HG02610 (cell line): ENCODE data around the gene RAPH1.
"Not testable (repeated sequence)": the region's sequence is repeated elsewhere in the genome, so short reads cannot be mapped to it uniquely, and the experiment has no call there.

ENCODE experiments used
- ATAC-seq: cut with Tn5 transposase; IDR thresholded peaks from one replicate; pipeline ENCODE4 v1.9.1; 2021; ENCODE audit warnings: mild to moderate bottlenecking, moderate library complexity; ENCODE audit not compliant: unreplicated experiment

The RAPH1 gene

GRCh38 chr2:203549406-203549805, 14.3 kb upstream of the RAPH1 start:
- no peak for ATAC-seq

- ATAC-seq: no peak
Observed at GRCh38 chr2:203548887-203549286, 13.8 kb upstream of the RAPH1 start.

GRCh38 chr2:203547356-203547755, 12.3 kb upstream of the RAPH1 start:
- no peak for ATAC-seq

GRCh38 chr2:203544402-203544801, 9.3 kb upstream of the RAPH1 start:
- no peak for ATAC-seq

- no peak for ATAC-seq
Observed at GRCh38 chr2:203543898-203544328, 8.8 kb upstream of the RAPH1 start.

GRCh38 chr2:203540598-203540997, 5.5 kb upstream of the RAPH1 start:
- not testable (repeated sequence) for ATAC-seq

GRCh38 chr2:203538237-203538636, 3.1 kb upstream of the RAPH1 start:
- not testable (repeated sequence) for ATAC-seq

- ATAC-seq: not testable (repeated sequence)
Observed at GRCh38 chr2:203536586-203536951, 1.5 kb upstream of the RAPH1 start.

GRCh38 chr2:203535784-203536585, 884 bp upstream of the RAPH1 start:
- ATAC-seq: no peak

- peak; percentile 19 for ATAC-seq
Observed at GRCh38 chr2:203534621-203535077, 452 bp downstream of the RAPH1 start.

GRCh38 chr2:203533676-203534591, 1.2 kb downstream of the RAPH1 start:
- no peak for ATAC-seq

GRCh38 chr2:203532957-203533658, 2.0 kb downstream of the RAPH1 start:
- ATAC-seq: no peak

- no peak for ATAC-seq
Observed at GRCh38 chr2:203527719-203528118, 7.4 kb downstream of the RAPH1 start.

GRCh38 chr2:203513268-203513667, 21.8 kb downstream of the RAPH1 start:
- not testable (repeated sequence) for ATAC-seq

GRCh38 chr2:203510941-203511305, 24.2 kb downstream of the RAPH1 start:
- ATAC-seq: no peak

- no peak for ATAC-seq
Observed at GRCh38 chr2:203510256-203510940, 24.7 kb downstream of the RAPH1 start.

- ATAC-seq: not testable (repeated sequence)
Observed at GRCh38 chr2:203503460-203503859, 31.6 kb downstream of the RAPH1 start.

GRCh38 chr2:203501873-203502272, 33.2 kb downstream of the RAPH1 start:
- ATAC-seq: no peak

- no peak for ATAC-seq
Observed at GRCh38 chr2:203500951-203501350, 34.1 kb downstream of the RAPH1 start.

GRCh38 chr2:203500297-203500696, 34.8 kb downstream of the RAPH1 start:
- no peak for ATAC-seq

- no peak for ATAC-seq
Observed at GRCh38 chr2:203498161-203498560, 36.9 kb downstream of the RAPH1 start.
